HG03520 (cell line): ENCODE measurements around the gene DLX1.

Experiments
- ATAC-seq: cut with Tn5 transposase; IDR thresholded peaks from one replicate; pipeline ENCODE4 v1.9.1; 2021; ENCODE audit warnings: mild to moderate bottlenecking, moderate library complexity; ENCODE audit not compliant: unreplicated experiment

The DLX1 gene

GRCh38 chr2:172086241-172087206, 1.2 kb downstream of the DLX1 start:
- ATAC-seq = no peak

DNA sequence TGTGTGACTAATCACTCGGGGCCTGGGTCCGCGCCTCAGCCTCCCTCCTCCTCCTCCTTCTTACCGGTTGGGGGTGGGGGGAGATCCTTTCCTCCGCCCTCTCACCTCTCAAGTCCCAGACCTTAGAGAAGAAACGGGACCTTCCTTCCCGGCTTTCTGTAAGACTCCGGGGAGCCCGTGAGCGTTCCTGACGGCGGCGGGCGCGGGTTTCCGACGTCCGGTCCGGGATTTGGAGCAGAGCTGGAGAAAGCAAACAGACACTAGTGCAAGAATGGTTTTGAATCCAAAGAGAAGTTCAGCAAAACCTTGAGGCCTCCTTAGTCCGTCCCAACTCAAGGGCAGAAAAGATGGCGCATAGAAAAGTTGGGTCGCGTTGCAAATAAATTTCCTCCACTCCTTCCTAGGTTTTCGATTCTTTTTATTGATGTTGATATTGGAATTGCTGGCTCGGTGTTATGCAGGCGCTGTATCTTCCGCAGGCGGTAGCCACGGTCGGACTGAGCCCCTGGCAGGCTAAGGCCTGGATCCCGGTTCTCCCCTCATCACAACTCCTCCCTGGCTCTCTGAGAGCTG, 2.0 kb downstream of the DLX1 start:
- ATAC-seq = no peak

- no peak for ATAC-seq
Measured at GRCh38 chr2:172087780-172088244, 2.5 kb downstream of the DLX1 start.

DNA sequence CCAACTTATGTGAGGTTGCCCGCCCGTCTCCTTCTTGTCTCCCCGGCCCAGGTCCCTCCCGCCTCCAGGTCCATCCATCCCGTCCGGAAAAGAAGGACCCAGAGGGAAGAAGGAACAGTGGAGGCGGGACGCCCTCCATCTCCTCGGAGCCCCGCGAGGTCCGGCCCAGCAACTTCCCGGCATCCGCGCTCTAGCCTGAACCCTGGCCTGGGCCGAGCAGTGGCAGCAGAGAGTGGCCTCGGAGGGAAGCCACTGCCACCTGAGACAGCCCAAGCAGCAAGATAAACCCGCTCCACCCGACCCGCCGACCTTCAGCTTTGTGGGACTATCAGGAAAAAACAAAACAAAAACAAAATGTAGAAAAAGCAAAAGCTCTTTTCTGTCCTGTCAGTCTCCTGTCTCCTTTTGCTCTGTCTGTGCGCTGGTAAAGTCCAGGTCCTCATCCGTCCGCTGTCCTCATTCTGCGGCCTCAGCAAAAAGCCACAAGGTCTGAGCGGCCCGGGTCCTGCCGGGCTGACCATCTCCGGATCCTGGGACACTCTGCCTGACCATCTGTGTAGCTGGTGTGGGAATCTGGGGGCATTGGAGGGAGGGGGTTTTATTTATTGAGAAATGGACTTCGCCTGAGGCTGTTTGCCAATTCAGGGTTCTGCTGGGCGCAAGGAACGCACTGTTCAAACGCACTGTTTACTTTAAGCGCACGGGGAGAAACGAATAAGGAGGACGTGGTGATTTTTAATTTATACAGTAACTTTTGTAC, 3.1 kb downstream of the DLX1 start:
- no peak for ATAC-seq

DNA sequence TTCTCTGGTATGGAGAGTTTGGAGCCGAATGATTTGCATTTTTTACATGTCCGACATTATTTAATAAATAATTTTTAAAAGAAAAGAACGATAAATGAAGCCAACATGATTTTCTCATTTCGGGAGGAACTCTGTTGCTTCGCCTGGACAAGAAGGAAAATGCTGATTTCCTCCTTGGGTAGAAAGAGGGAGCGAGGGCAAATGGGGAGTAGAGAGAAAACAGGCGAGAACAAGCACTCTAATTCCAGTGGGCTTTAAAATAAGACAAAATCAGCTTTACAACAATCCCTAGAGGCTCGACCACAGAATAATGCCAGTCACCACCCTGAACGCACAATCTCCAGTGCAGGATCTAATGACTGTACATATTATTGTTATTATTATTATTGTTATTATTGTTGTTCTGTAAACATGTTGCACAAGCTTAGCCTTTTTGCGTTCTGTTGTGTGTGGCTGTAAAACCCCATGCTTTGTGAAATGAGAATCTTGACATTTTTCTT, 3.7 kb downstream of the DLX1 start:
- ATAC-seq = no peak

- no peak for ATAC-seq
Measured at GRCh38 chr2:172089633-172090032, 4.3 kb downstream of the DLX1 start.

GRCh38 chr2:172090044-172090961, 5.0 kb downstream of the DLX1 start:
- no peak for ATAC-seq

GRCh38 chr2:172091000-172091641, 5.8 kb downstream of the DLX1 start:
- ATAC-seq = no peak

DNA sequence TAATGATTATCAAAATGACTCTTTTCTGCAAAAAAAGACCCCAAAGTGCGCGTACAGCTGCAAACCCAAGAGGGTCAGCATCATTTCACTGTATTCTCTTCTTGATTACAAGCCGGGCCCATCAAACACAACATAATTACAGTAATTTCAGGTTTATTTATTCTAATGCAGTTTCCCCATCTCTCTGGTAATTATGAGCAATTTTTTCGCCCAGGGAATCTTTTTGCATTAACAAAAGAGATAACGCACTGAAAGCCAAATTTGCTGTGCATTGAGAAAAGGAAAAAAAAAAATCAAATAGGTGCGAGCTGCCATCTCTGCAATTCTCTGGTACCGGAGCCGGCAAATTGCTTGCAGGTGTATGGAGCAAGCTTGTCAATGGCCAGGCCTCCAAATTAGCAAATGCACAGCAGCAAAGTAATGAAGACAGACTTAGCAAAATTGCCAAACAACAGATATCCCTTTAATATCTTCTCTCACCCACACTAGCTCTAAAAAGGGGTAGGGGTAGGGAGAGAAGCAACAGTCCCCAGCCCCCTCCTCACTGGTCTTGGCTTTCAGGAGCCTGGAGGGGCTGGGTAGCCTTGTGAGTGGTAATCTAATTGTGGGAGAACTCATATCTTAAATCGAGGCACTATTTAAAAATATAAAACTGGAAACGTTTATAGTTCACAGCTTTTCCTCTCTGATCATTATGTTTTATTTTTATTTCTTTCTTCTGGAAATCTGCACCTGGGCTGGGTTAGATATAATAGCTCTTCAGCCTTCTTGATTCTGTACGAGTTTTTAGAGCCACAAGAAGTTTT, 6.7 kb downstream of the DLX1 start:
- no peak for ATAC-seq

DNA sequence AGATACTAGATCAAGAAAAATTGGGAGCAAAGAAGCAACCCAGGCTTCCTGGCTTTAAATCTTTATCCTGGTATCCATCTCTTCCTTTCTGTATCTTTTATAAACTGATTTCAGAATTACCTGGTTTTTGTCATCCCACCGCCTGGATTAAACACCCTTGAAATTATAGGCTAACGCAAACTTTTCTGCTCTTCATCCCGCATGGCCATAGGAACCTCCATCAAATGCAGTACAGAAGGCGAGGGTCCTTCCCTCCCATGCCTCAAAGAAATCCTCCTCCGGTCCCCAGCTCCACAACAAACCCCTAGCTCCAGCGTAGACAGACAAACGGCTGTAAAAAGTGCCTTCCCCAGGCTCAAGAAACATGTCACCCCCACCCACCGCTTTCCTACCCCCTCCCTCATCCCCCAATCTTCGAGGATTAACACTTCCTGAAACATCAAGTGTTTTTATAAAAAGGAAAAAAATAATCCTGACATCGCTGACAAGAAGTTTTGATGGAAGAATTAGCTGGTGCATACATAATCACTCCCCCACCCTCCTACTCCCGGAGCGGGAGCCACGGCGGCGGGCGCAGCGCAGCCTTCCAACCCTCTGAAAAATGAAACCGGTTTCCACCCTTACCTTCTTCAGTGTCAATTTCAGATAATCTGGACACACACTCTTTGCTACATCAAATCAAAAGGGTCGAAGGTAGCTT, 7.6 kb downstream of the DLX1 start:
- no peak for ATAC-seq

GRCh38 chr2:172093416-172094293, 8.3 kb downstream of the DLX1 start:
- no peak for ATAC-seq

GRCh38 chr2:172094294-172095145, 9.2 kb downstream of the DLX1 start:
- ATAC-seq = no peak

DNA sequence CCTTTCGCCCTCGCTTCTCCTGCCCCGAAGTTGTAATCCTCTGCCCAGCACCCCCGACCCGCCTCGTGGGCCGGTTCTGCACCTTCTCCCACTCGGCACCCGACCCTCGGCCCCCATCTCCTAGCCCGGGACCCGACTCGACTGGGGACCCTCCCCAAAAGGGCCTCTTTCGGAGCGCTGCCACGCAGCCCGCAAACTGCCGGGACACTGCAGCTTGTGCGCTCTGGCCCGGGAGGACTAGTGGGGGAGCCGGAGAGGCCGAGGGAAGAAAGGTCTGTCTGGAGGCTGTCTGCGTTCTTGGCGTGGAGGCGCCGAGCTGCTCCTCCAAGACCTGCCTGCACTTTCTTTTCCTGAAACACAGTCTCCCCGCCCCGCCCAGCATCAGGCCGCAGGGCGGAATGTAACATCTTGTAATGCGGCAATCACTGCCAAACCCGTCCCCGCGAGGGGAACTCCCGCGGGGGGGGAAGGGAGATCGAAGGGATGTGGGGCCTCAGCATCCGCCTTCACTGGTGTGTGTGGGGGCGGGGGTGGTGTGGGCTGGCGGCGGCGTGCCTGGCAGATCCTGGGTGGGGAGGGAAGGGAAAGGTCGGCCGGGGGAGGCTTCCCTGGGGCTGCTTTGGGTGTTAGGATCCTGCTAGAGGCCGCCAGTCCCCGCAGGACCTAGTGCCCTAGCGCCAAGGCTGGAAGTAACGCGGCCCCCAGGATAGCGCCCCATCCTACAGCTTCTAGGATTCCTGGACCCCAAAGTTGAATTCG, 10.0 kb downstream of the DLX1 start:
- ATAC-seq = no peak

DNA sequence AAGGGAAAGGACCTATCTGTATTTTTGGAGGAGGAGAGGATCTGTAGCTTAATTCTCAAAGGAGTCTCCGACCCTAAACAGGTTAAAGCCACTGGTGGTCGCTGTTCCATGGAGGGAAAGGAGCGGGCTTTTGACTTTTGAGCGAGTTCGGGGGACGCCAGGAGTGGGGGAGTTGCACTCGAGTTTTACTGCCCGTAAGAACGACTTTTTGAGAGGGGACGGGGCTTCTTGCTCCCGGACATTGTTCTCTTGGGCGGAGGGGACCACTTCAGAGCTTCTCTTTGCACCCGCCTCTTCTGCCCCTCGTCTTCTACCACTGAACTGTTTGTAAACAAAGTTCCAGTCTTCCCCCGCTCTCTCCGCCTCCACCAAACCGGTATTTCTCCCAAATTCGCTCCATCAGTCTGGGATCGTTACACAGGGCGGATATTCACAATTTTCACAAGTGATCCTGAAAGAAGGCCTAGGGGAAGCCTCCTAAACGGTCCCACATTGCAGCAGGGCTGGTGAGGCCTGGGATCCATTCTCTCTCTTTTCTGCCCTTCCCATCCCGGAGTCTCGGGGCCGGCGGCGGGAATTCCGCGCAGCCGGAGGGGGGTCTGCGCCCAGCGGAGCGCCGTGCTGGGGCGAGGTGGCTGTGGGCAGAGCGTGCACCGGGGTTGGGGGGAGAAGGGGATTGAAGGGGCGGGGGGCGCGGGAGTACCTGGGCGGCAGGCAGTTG, 10.8 kb downstream of the DLX1 start:
- ATAC-seq = no peak
